Measurements from ENCODE around the gene TRAT1. TPM values are rescaled to one million over a fixed set of nuclear protein-coding genes. Genes with fewer than 3 reads are reported as not detected.
"Not testable (repeated sequence)": the region's sequence is repeated elsewhere in the genome, so short reads cannot be mapped to it uniquely, and the experiment has no call there.

TRAT1 gene
- total and polyA plus RNA-seq, 9 of the 15 experiments (the other 6 are each of a cell fraction or from before 2014, with no cell fraction given) = not detected

DNA sequence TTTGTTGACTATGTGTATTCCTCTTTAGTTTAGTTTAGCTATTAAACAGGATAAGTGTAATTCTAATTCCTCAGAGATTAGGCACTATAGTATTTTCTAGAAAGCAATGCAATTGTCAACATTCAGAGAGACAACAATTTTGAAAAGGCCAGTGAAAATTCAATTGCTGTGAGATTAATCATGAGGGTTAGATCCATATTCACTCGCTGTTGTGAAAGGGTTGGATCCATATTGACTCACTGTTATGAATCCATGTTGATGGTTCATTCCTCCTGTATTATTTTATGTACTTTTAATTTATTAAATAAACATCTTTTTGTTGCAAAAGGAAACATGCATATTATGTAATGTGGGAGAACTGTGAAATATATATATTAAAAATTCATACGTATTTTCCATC, 641 bp downstream of the TRAT1 start:
- 0% methylated on average over 2 of the region's 2 CpGs for WGBS (ENCODE audit: insufficient coverage, low coverage, missing lambda C conversion rate)
- in situ Hi-C loops (cut with MboI) = no loop called here
- ATAC-seq (no peak), FAIRE-seq (no peak), DNase-seq (ENCODE audit: extremely low read depth in 1 of 4, low spot score in 3 of 4) (no peak)
- H3K27me3 ChIP-seq (ENCODE audit: control insufficient read depth in 2 of 2, insufficient read depth in 2 of 2, low read length in 2 of 2) = no peaks in the 10 kb centered on the region
- no peaks in the 10 kb centered on the region for H3K36me3 ChIP-seq (ENCODE audit: control insufficient read depth, insufficient read depth, low read length)
- H3K4me3 ChIP-seq = no peak overlapping the region
- no peak overlapping the region for H2AFZ ChIP-seq (ENCODE audit: low read depth, low read length)
- H3K79me2 ChIP-seq (ENCODE audit: control insufficient read depth, insufficient read depth, low read length) = no peaks in the 10 kb centered on the region
- no peak overlapping the region for H3K4me2 ChIP-seq (ENCODE audit: insufficient read depth, low read length)
- POLR2A ChIA-PET = no interaction called here
- no peak overlapping the region for H3K27ac ChIP-seq (ENCODE audit: extremely low read depth, low read depth, low read length)
- intact Hi-C loops (cut with micrococcal nuclease) = no loop called here
- no peak for TF ChIP-seq ZNF384 (IDR thresholded peaks at IDR 0.05; ENCODE audit: low read depth, low read length)
- TF ChIP-seq BRCA1 (IDR thresholded peaks at IDR 0.05) = no peak
- no peak for TF ChIP-seq BRCA1 (CRISPR knock-in tag; IDR thresholded peaks at IDR 0.05)
- no peak for TF ChIP-seq POLR2G (IDR thresholded peaks at IDR 0.05; ENCODE audit: low read depth, low read length)
- no peak for TF ChIP-seq ZNF23 (CRISPR knock-in tag; IDR thresholded peaks at IDR 0.05)
- TF ChIP-seq, protein P1, sequence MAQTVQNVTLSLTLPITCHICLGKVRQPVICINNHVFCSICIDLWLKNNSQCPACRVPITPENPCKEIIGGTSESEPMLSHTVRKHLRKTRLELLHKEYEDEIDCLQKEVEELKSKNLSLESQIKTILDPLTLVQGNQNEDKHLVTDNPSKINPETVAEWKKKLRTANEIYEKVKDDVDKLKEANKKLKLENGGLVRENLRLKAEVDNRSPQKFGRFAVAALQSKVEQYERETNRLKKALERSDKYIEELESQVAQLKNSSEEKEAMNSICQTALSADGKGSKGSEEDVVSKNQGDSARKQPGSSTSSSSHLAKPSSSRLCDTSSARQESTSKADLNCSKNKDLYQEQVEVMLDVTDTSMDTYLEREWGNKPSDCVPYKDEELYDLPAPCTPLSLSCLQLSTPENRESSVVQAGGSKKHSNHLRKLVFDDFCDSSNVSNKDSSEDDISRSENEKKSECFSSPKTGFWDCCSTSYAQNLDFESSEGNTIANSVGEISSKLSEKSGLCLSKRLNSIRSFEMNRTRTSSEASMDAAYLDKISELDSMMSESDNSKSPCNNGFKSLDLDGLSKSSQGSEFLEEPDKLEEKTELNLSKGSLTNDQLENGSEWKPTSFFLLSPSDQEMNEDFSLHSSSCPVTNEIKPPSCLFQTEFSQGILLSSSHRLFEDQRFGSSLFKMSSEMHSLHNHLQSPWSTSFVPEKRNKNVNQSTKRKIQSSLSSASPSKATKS (CRISPR knock-in tag; IDR thresholded peaks at IDR 0.05) = no peak
- BruUV-seq (replicated peaks) = no TSS peak
- H4K20me1 ChIP-seq (replicated peaks; ENCODE audit: control insufficient read depth, insufficient read depth, low read length) = no peaks in the 10 kb centered on the region
- H3K9me3 ChIP-seq (replicated peaks; ENCODE audit: control insufficient read depth, insufficient read depth, low read depth, low read length) = no peaks in the 10 kb centered on the region
- CTCF ChIA-PET (ENCODE audit: low intra/inter-chr PET ratio) = no interaction called here
- no peaks in the 10 kb centered on the region for H3K4me1 ChIP-seq (replicated peaks in 1 of 2; ENCODE audit: control insufficient read depth in 2 of 2, insufficient read depth in 2 of 2, low read length in 2 of 2)
- H3K9me1 ChIP-seq (ENCODE audit: control insufficient read depth, insufficient read depth, low read length) = no peaks in the 10 kb centered on the region
- H3K9ac ChIP-seq (ENCODE audit: insufficient read depth in 1 of 2, low read depth in 2 of 2, low read length in 2 of 2) = no peak overlapping the region

- BruUV-seq (replicated peaks); H3K79me2 ChIP-seq (ENCODE audit: control insufficient read depth, insufficient read depth, low read length); H3K4me3 ChIP-seq; H3K9me3 ChIP-seq (replicated peaks; ENCODE audit: control insufficient read depth, insufficient read depth, low read depth, low read length); H3K9ac ChIP-seq (ENCODE audit: insufficient read depth in 1 of 2, low read depth in 2 of 2, low read length in 2 of 2); DNase-seq (ENCODE audit: extremely low read depth in 1 of 4, low spot score in 3 of 4); H2AFZ ChIP-seq (ENCODE audit: low read depth, low read length); in situ Hi-C loops (cut with MboI); intact Hi-C loops (cut with micrococcal nuclease); H3K36me3 ChIP-seq (ENCODE audit: control insufficient read depth, insufficient read depth, low read length); FAIRE-seq; H3K27me3 ChIP-seq (ENCODE audit: control insufficient read depth in 2 of 2, insufficient read depth in 2 of 2, low read length in 2 of 2); CTCF ChIA-PET (ENCODE audit: low intra/inter-chr PET ratio); H3K4me1 ChIP-seq (replicated peaks in 1 of 2; ENCODE audit: control insufficient read depth in 2 of 2, insufficient read depth in 2 of 2, low read length in 2 of 2); H3K4me2 ChIP-seq (ENCODE audit: insufficient read depth, low read length); H3K9me1 ChIP-seq (ENCODE audit: control insufficient read depth, insufficient read depth, low read length); POLR2A ChIA-PET; H3K27ac ChIP-seq (ENCODE audit: extremely low read depth, low read depth, low read length); H4K20me1 ChIP-seq (replicated peaks; ENCODE audit: control insufficient read depth, insufficient read depth, low read length); ATAC-seq: not testable (repeated sequence)
- 0% methylated on average over 3 of the region's 10 CpGs for whole genome bisulfite sequencing (ENCODE audit: insufficient coverage, low coverage, missing lambda C conversion rate)
These were observed 1.2 kb downstream of the TRAT1 start for GRCh38 chr3:108823803-108824202.
